Thyroid gland (tissue), 4 donors: Measurements from ENCODE around the gene FKBP2. TPM values are rescaled to one million over a fixed set of nuclear protein-coding genes. Genes with fewer than 3 reads are reported as not detected.

Experiments
- DNase-seq, 2 donors: peaks; one replicate each; pipeline ENCODE4 v3.0.0-alpha.2; 2019
- H3K27ac ChIP-seq, 3 donors: fragments of 200-600 bp; sonication (generic); 1 replicate in 2 of 3; 2 replicates in 1 of 3; pipeline ENCODE4 v1.5.1; 2016 to 2019; ENCODE audit warnings: mild to moderate bottlenecking in 1 of 3, moderate library complexity in 1 of 3
- H3K27me3 ChIP-seq: fragments of 200-600 bp; sonication (generic); one replicate; pipeline ENCODE4 v1.5.1; 2019
- H3K36me3 ChIP-seq, 2 donors: fragments of 200-600 bp; sonication (generic); one replicate each; pipeline ENCODE4 v1.5.1; 2016 to 2019
- H3K4me1 ChIP-seq, 2 donors: fragments of 200-600 bp; sonication (generic); one replicate each; pipeline ENCODE4 v1.5.1; 2017 to 2019
- H3K4me3 ChIP-seq, 3 donors: fragments of 200-600 bp; sonication (generic); replicated peaks in 1 of 3; 1 replicate in 2 of 3; 2 replicates in 1 of 3; pipeline ENCODE4 v1.5.1; 2016; ENCODE audit warnings: mild to moderate bottlenecking in 1 of 3
- H3K9me3 ChIP-seq: fragments of 200-600 bp; sonication (generic); one replicate; pipeline ENCODE4 v1.5.1; 2017
- CTCF ChIP-seq, 6 experiments: fragments of 200-600 bp in 3 of 6; fragments of 450-650 bp in 3 of 6; sonication (generic) in 3 of 6; IDR thresholded peaks; one replicate each; pipeline ENCODE4 v1.5.1; 2016 to 2019; ENCODE audit warnings: antibody characterized with exemption in 6 of 6, mild to moderate bottlenecking in 2 of 6, inconsistent platforms in 1 of 6, moderate library complexity in 1 of 6
- POLR2A ChIP-seq, 2 donors: fragments of 450-650 bp; IDR thresholded peaks; one replicate each; pipeline ENCODE4 v1.6.1; 2017; ENCODE audit warnings: antibody characterized with exemption in 2 of 2, mild to moderate bottlenecking in 2 of 2, moderate library complexity in 1 of 2
- WGBS, 2 donors: methylation state at CpG; one replicate each; pipeline ENCODE4 v1.1.5; 2017; 5-methylcytosine and 5-hydroxymethylcytosine counted together
- intact Hi-C: fragments of 100-400 bp; cut with DNase I; formaldehyde crosslinking; loops from one replicate; pipeline ENCODE4 v1.15.1; 2023
- total RNA-seq, 4 donors: library from RNA; depleted of rRNA; stranded (reverse); fragments of >200 nt; gene quantifications; one replicate each; pipeline ENCODE4 v1.2.3, GENCODE V29; 2016

Gene FKBP2
- total RNA-seq, 4 donors from 2014 or later = 107 to 271 (median 196) TPM

- TF ChIP-seq POLR2A (IDR thresholded peaks at IDR 0.05) = peak in 1 of 2 donors; percentile 75
- TF ChIP-seq CTCF (IDR thresholded peaks at IDR 0.05) = no peak
- H3K27me3 ChIP-seq = no peaks in the 10 kb centered on the region
Observed at GRCh38 chr11:64230171-64230984, 10.5 kb upstream of the FKBP2 start, which contains the start of gene DNAJC4. TSS of gene DNAJC4 (plus strand) at chr11:64230548. CDS start at chr11:64230855, 307 bp downstream.

GRCh38 chr11:64230985-64231365, 9.9 kb upstream of the FKBP2 start:
- 1 to 8% methylated on average over 8 of the region's 8 CpGs for WGBS, 2 donors
- H3K4me3 ChIP-seq = peak overlapping the region; percentile 54 to 83 (median 74)
- peak overlapping the region; percentile 72 to 90 (median 79) for H3K27ac ChIP-seq
- peaks cover 46 to 69% of the 10 kb centered on the region in 2 donors for H3K4me1 ChIP-seq
- DNase-seq = no peak
- TF ChIP-seq POLR2A (IDR thresholded peaks at IDR 0.05) (no peak), CTCF (IDR thresholded peaks at IDR 0.05) (no peak)
- H3K9me3 ChIP-seq = no peaks in the 10 kb centered on the region
- no peaks in the 10 kb centered on the region for H3K36me3 ChIP-seq
- intact Hi-C loops = no loop called here
- H3K27me3 ChIP-seq = no peaks in the 10 kb centered on the region

More at GRCh38 chr11:64230171-64230984, 10.5 kb upstream of the FKBP2 start, which contains the start of gene DNAJC4:
- peak; percentile 96 to 97 for DNase-seq
- H3K4me1 ChIP-seq = peaks cover 45 to 64% of the 10 kb centered on the region in 2 donors
- peak within 1 kb of the TSS; percentile 54 to 83 (median 74) for H3K4me3 ChIP-seq
- H3K9me3 ChIP-seq = no peaks in the 10 kb centered on the region
- intact Hi-C loops = no loop called here
- 1% methylated on average over 28 to 33 of the region's 62 CpGs for WGBS, 2 donors
- no peaks in the 10 kb centered on the region for H3K36me3 ChIP-seq
- H3K27ac ChIP-seq = peak within 1 kb of the TSS; percentile 72 to 90 (median 79)

- intact Hi-C loops = no loop called here
- DNase-seq = no peak
- peaks cover 44 to 70% of the 10 kb centered on the region in 2 donors for H3K4me1 ChIP-seq
Observed at GRCh38 chr11:64231546-64231945, 9.3 kb upstream of the FKBP2 start.

GRCh38 chr11:64232182-64232966, 8.5 kb upstream of the FKBP2 start:
- intact Hi-C loops = no loop called here
- DNase-seq = peak in 1 of 2 donors; percentile 34
- Histone ChIP-seq H3K4me3 (no peak overlapping the region), H3K9me3 (no peaks in the 10 kb centered on the region), H3K27me3 (no peaks in the 10 kb centered on the region), H3K36me3 (peaks cover under 1 to 1% of the 10 kb centered on the region in 2 donors), H3K27ac (peak overlapping the region in 1 of 3 donors; percentile 17), H3K4me1 (peaks cover 36 to 62% of the 10 kb centered on the region in 2 donors)
- TF ChIP-seq POLR2A (IDR thresholded peaks at IDR 0.05) (no peak), CTCF (IDR thresholded peaks at IDR 0.05) (no peak)
- WGBS, 2 donors = 69 to 76% methylated on average over 15 of the region's 15 CpGs

More at GRCh38 chr11:64231546-64231945, 9.3 kb upstream of the FKBP2 start:
- Histone ChIP-seq H3K27ac (peak overlapping the region in 1 of 3 donors; percentile 17), H3K27me3 (no peaks in the 10 kb centered on the region), H3K36me3 (no peaks in the 10 kb centered on the region), H3K9me3 (no peaks in the 10 kb centered on the region), H3K4me3 (peak overlapping the region in 1 of 3 donors; percentile 54)
- TF ChIP-seq POLR2A (IDR thresholded peaks at IDR 0.05) (no peak), CTCF (IDR thresholded peaks at IDR 0.05) (no peak)
- WGBS, 2 donors = 82 to 87% methylated on average over 6 to 7 of the region's 7 CpGs
